HepG2 (cell line): Measurements from ENCODE around the gene ZKSCAN3. TPM values are rescaled to one million over a fixed set of nuclear protein-coding genes. Genes with fewer than 3 reads are reported as not detected.
A peak's percentile ranks its signal among the peaks of the same experiment; 100 is the strongest.

Source experiments
- BHLHE40 ChIP-seq: IDR thresholded peaks from 2 replicates; pipeline ENCODE4 v1.6.1; 2011; ENCODE audit warnings: low read length, improper control_type of control experiment
- CENPT ChIP-seq: sonication (generic); formaldehyde crosslinking; IDR thresholded peaks from 2 replicates; pipeline ENCODE4 v1.8.0; 2022; ENCODE audit warnings: low read depth, mild to moderate bottlenecking, moderate library complexity, missing genetic modification reagents
- GMEB2 ChIP-seq: IDR thresholded peaks from 2 replicates; pipeline ENCODE4 v1.6.1; 2016; ENCODE audit warnings: missing biosample characterization, missing genetic modification reagents, low read depth
- GTF2F1 ChIP-seq: fragments of 150-350 bp; IDR thresholded peaks from 2 replicates; pipeline ENCODE4 v1.6.1; 2014; ENCODE audit warnings: low read length
- MIER2 ChIP-seq: IDR thresholded peaks from 2 replicates; pipeline ENCODE4 v1.6.1; 2016; ENCODE audit warnings: missing biosample characterization, missing genetic modification reagents
- MTA3 ChIP-seq: sonication (generic); formaldehyde crosslinking; IDR thresholded peaks from 2 replicates; pipeline ENCODE4 v1.4.0; 2020; ENCODE audit warnings: missing genetic modification reagents
- NONO ChIP-seq, 2 experiments: fragments of 450-650 bp in 1 of 2; sonication (generic) in 1 of 2; formaldehyde crosslinking in 1 of 2; IDR thresholded peaks in 1 of 2; conservative IDR thresholded peaks in 1 of 2; 2 replicates each; pipeline versions ENCODE4 v1.6.1 to v1.8.0; 2017 to 2022; ENCODE audit warnings: mild to moderate bottlenecking in 1 of 2, missing genetic modification reagents in 1 of 2, moderate library complexity in 1 of 2
- RERE ChIP-seq: IDR thresholded peaks from 2 replicates; pipeline ENCODE4 v1.6.1; 2016; ENCODE audit warnings: low read depth, missing genetic modification reagents, missing compliant biosample characterization
- SAP130 ChIP-seq: IDR thresholded peaks from 2 replicates; pipeline ENCODE4 v1.6.1; 2016; ENCODE audit warnings: low read depth
- SRSF4 ChIP-seq: fragments of 200-400 bp; formaldehyde crosslinking; IDR thresholded peaks from one replicate; pipeline ENCODE4 v1.6.1; 2018; ENCODE audit warnings: mild to moderate bottlenecking, low read depth, low read length, moderate library complexity; ENCODE audit not compliant: poor library complexity, severe bottlenecking
- TFE3 ChIP-seq: IDR thresholded peaks from 2 replicates; pipeline ENCODE4 v1.6.1; 2016
- XRCC5 ChIP-seq: fragments of 200-400 bp; formaldehyde crosslinking; optimal IDR thresholded peaks from 2 replicates; pipeline ENCODE3; 2017; ENCODE audit warnings: mild to moderate bottlenecking, low read length
- ZNF225 ChIP-seq: sonication (generic); formaldehyde crosslinking; IDR thresholded peaks from 2 replicates; pipeline ENCODE4 v1.4.0; 2020; ENCODE audit warnings: mild to moderate bottlenecking, missing genetic modification reagents
- ZNF274 ChIP-seq: sonication (generic); formaldehyde crosslinking; IDR thresholded peaks from 2 replicates; pipeline ENCODE4 v1.5.1; 2020; ENCODE audit warnings: mild to moderate bottlenecking, missing genetic modification reagents
- ZNF737 ChIP-seq: sonication (generic); formaldehyde crosslinking; IDR thresholded peaks from 2 replicates; pipeline ENCODE4 v1.5.0; 2020; ENCODE audit warnings: missing genetic modification reagents, mild to moderate bottlenecking, borderline replicate concordance
- ZNF747 ChIP-seq: sonication (generic); formaldehyde crosslinking; IDR thresholded peaks from 2 replicates; pipeline ENCODE4 v1.8.1; 2023; ENCODE audit warnings: missing genetic modification reagents, mild to moderate bottlenecking, borderline replicate concordance
- ZSCAN31 ChIP-seq: sonication (generic); formaldehyde crosslinking; IDR thresholded peaks from 2 replicates; pipeline ENCODE4 v1.5.0; 2020; ENCODE audit warnings: low read depth, mild to moderate bottlenecking, missing genetic modification reagents
- polyA plus RNA-seq, 8 experiments: library from polyadenylated mRNA; depleted of rRNA in 3 of 8; stranded (reverse) in 7 of 8; unstranded in 1 of 8; fragments of >200 nt; fragmentation: Illumina TruSeq in 4 of 8; extraction: Trizol in 4 of 8; gene quantifications; 2 replicates each; pipeline versions ENCODE4 v1.2.1 to v1.2.3, GENCODE V29; 2011 to 2016; ENCODE audit warnings: low read depth in 4 of 8, missing spikeins in 1 of 8, mixed read lengths in 1 of 8; ENCODE audit not compliant: insufficient read depth in 1 of 8
- total RNA-seq, 5 experiments: library from RNA; depleted of rRNA; stranded (reverse); fragments of >200 nt; fragmentation: Illumina TruSeq; extraction: Trizol; gene quantifications; 2 replicates each; pipeline ENCODE4 v1.2.3, GENCODE V29; 2016; ENCODE audit warnings: low read depth in 1 of 5

The ZKSCAN3 gene
- total and polyA plus RNA-seq, 2 of the 13 experiments (the other 11 are each of a cell fraction or from before 2014, with no cell fraction given) = 3.3 to 7.4 TPM

- TF ChIP-seq NONO (IDR thresholded peaks at IDR 0.05) = no peak
- TF ChIP-seq NONO (CRISPR knock-in tag; conservative IDR thresholded peaks at IDR 0.05) = peak; percentile 69
- TF ChIP-seq SAP130 (CRISPR knock-in tag) = peak; percentile 82
- no peak for TF ChIP-seq ZNF737
- TF ChIP-seq BHLHE40 = no peak
- peak; percentile 53; the same call in 1 of the 2 replicates for TF ChIP-seq MIER2 (CRISPR knock-in tag)
- no peak for TF ChIP-seq SRSF4
- TF ChIP-seq XRCC5 = peak; percentile 1
- TF ChIP-seq GTF2F1 = 0 out of 2 replicates have a peak, but pooled peaks have one; percentile 21
- no peak for TF ChIP-seq MTA3 (CRISPR knock-in tag)
- TF ChIP-seq RERE (CRISPR knock-in tag) = peak; percentile 32; the same call in 1 of the 2 replicates
- no peak for TF ChIP-seq GMEB2 (CRISPR knock-in tag)
- TF ChIP-seq ZNF274 (CRISPR knock-in tag) = no peak
- 0 out of 2 replicates have a peak, but pooled peaks have one; percentile 40 for TF ChIP-seq CENPT
- peak; percentile 18; the same call in 1 of the 2 replicates for TF ChIP-seq ZSCAN31 (CRISPR knock-in tag)
- TF ChIP-seq ZNF747 (CRISPR knock-in tag) = no peak; the same call in 1 of the 2 replicates
- no peak for TF ChIP-seq TFE3
- peak; percentile 57 for TF ChIP-seq ZNF225 (CRISPR knock-in tag)
These were observed 14.0 kb upstream of the ZKSCAN3 start, which contains the start of gene ZSCAN31 (continued) for GRCh38 chr6:28335564-28336283.
